GM23338 (cell line): Measurements from ENCODE around the gene CIB4. TPM values are rescaled to one million over a fixed set of nuclear protein-coding genes. Genes with fewer than 3 reads are reported as not detected.

Source experiments
- ATAC-seq: fragments of 200-7000 bp; cut with Tn5 transposase; 3 replicates; pipeline ENCODE4 v1.9.1; 2020
- DNase-seq: peaks from one replicate; pipeline ENCODE4 v3.0.0-alpha.2; 2015; ENCODE audit warnings: low spot score
- H2AFZ ChIP-seq: fragments of 200-600 bp; sonication (generic); 2 replicates; pipeline ENCODE4 v1.8.0; 2016; ENCODE audit warnings: antibody characterized with exemption, mild to moderate bottlenecking, moderate library complexity
- H3F3A ChIP-seq: fragments of 200-600 bp; sonication (generic); replicated peaks from 2 replicates; pipeline ENCODE4 v1.8.0; 2017; ENCODE audit warnings: antibody characterized with exemption, mixed run types, low read depth
- H3K27ac ChIP-seq: fragments of 200-600 bp; sonication (generic); 2 replicates; pipeline ENCODE4 v1.6.1; 2016; ENCODE audit warnings: low read depth
- H3K27me3 ChIP-seq: fragments of 200-600 bp; sonication (generic); 2 replicates; pipeline ENCODE4 v1.8.0; 2016; ENCODE audit warnings: mild to moderate bottlenecking, mixed run types, moderate library complexity; ENCODE audit not compliant: insufficient read depth
- H3K36me3 ChIP-seq: fragments of 200-600 bp; sonication (generic); 2 replicates; pipeline ENCODE4 v1.8.0; 2016; ENCODE audit warnings: mild to moderate bottlenecking; ENCODE audit not compliant: insufficient read depth
- H3K4me1 ChIP-seq: fragments of 200-600 bp; sonication (generic); 2 replicates; pipeline ENCODE4 v1.8.0; 2016; ENCODE audit warnings: mild to moderate bottlenecking, moderate library complexity; ENCODE audit not compliant: insufficient read depth
- H3K4me2 ChIP-seq: fragments of 200-600 bp; sonication (generic); 2 replicates; pipeline ENCODE4 v1.7.1; 2017; ENCODE audit warnings: mixed run types
- H3K4me3 ChIP-seq: fragments of 200-600 bp; sonication (generic); 2 replicates; pipeline ENCODE4 v1.6.1; 2016; ENCODE audit warnings: mixed run types
- H3K79me2 ChIP-seq: fragments of 200-600 bp; sonication (generic); replicated peaks from 2 replicates; pipeline ENCODE4 v1.8.0; 2017; ENCODE audit warnings: mild to moderate bottlenecking; ENCODE audit not compliant: insufficient read depth
- H3K9me2 ChIP-seq: fragments of 200-600 bp; sonication (generic); 2 replicates; pipeline ENCODE4 v1.8.0; 2017; ENCODE audit not compliant: insufficient read depth
- H4K20me1 ChIP-seq: fragments of 200-600 bp; sonication (generic); replicated peaks from 2 replicates; pipeline ENCODE4 v1.8.0; 2017; ENCODE audit warnings: mild to moderate bottlenecking; ENCODE audit not compliant: insufficient read depth
- H3K27ac Mint-ChIP-seq: 2 replicates; pipeline ENCODE4 v1.8.0; 2020; ENCODE audit warnings: inconsistent platforms, mild to moderate bottlenecking, moderate library complexity, mixed read lengths
- H3K27me3 Mint-ChIP-seq: 3 replicates; pipeline ENCODE4 v1.8.0; 2022; ENCODE audit warnings: low read depth, mild to moderate bottlenecking, moderate library complexity, mixed read lengths, inconsistent platforms; ENCODE audit not compliant: insufficient read depth, poor library complexity
- H3K36me3 Mint-ChIP-seq: 3 replicates; pipeline ENCODE4 v1.8.0; 2021; ENCODE audit warnings: low read depth, mild to moderate bottlenecking, inconsistent platforms, moderate library complexity, mixed read lengths
- H3K4me1 Mint-ChIP-seq: 3 replicates; pipeline ENCODE4 v1.8.0; 2020; ENCODE audit warnings: mild to moderate bottlenecking, inconsistent platforms, mixed read lengths
- H3K4me3 Mint-ChIP-seq: 3 replicates; pipeline ENCODE4 v1.8.0; 2021; ENCODE audit warnings: moderate library complexity, mild to moderate bottlenecking, inconsistent platforms, mixed read lengths
- H3K9me3 Mint-ChIP-seq: 3 replicates; pipeline ENCODE4 v1.8.0; 2020; ENCODE audit warnings: moderate library complexity, mild to moderate bottlenecking, inconsistent platforms, mixed read lengths
- CREB1 ChIP-seq: fragments of 250-450 bp; sonication (Bioruptor Pico); IDR thresholded peaks from 2 replicates; pipeline ENCODE4 v1.5.0; 2020; ENCODE audit warnings: low read depth, mild to moderate bottlenecking, moderate library complexity
- CTCF ChIP-seq, 2 experiments: fragments of 200-600 bp in 1 of 2; sonication (generic) in 1 of 2; conservative IDR thresholded peaks; 2 replicates each; pipeline versions ENCODE4 v1.5.1 to v1.6.1; 2016 to 2017; ENCODE audit warnings: antibody characterized with exemption in 2 of 2, low read depth in 2 of 2, mild to moderate bottlenecking in 2 of 2, moderate library complexity in 1 of 2
- ETS1 ChIP-seq: IDR thresholded peaks from 2 replicates; pipeline ENCODE4 v1.6.1; 2016; ENCODE audit warnings: antibody characterized with exemption
- EZH2 ChIP-seq: fragments of 200-600 bp; sonication (generic); IDR thresholded peaks from one replicate; pipeline ENCODE4 v1.8.0; 2017; ENCODE audit warnings: antibody characterized with exemption, mild to moderate bottlenecking, low read depth; ENCODE audit not compliant: unreplicated experiment
- NANOG ChIP-seq: IDR thresholded peaks from 2 replicates; pipeline ENCODE4 v1.6.1; 2016; ENCODE audit warnings: antibody characterized with exemption, borderline replicate concordance
- POLR2AphosphoS5 ChIP-seq: IDR thresholded peaks from 2 replicates; pipeline ENCODE4 v1.6.1; 2016; ENCODE audit warnings: antibody characterized with exemption, low read depth
- STAT1 ChIP-seq: IDR thresholded peaks from one replicate; pipeline ENCODE4 v1.6.1; 2016; ENCODE audit warnings: antibody characterized with exemption; ENCODE audit not compliant: unreplicated experiment
- ZNF114 ChIP-seq: fragments of 250-450 bp; sonication (Bioruptor Pico); IDR thresholded peaks from 2 replicates; pipeline ENCODE4 v1.5.0; 2020; ENCODE audit warnings: mild to moderate bottlenecking, moderate library complexity
- ZNF331 ChIP-seq: fragments of 250-450 bp; sonication (Bioruptor Pico); IDR thresholded peaks from 2 replicates; pipeline ENCODE4 v1.5.0; 2020; ENCODE audit warnings: low read depth, mild to moderate bottlenecking, moderate library complexity
- ZNF462 ChIP-seq: fragments of 250-450 bp; sonication (Bioruptor Pico); IDR thresholded peaks from 2 replicates; pipeline ENCODE4 v1.5.0; 2020; ENCODE audit warnings: mild to moderate bottlenecking, moderate library complexity
- polyA plus RNA-seq: library from polyadenylated mRNA; unstranded; fragments of >200 nt; fragmentation: Nextera tagmentation; extraction: Ambion mirVana; gene quantifications from 2 replicates; pipeline ENCODE4 v1.2.1, GENCODE V29; 2016
- total RNA-seq: library from RNA; depleted of rRNA; stranded (reverse); fragments of >200 nt; shearing (Covaris generic); gene quantifications from 2 replicates; pipeline ENCODE4 v1.2.3, GENCODE V29; 2014

CIB4 gene
- total and polyA plus RNA-seq, 2 experiments from 2014 or later: not detected

- no peak for ATAC-seq
Measured at GRCh38 chr2:26550276-26551015, 90.7 kb downstream of the CIB4 start.

GRCh38 chr2:26542676-26543505 is 98.3 kb downstream of the CIB4 start:
- Histone ChIP-seq H3K36me3 (no peaks in the 10 kb centered on the region), H3K27me3 (no peaks in the 10 kb centered on the region), H4K20me1 (no peaks in the 10 kb centered on the region), H3K4me2 (no peak overlapping the region), H3K4me3 (no peak overlapping the region), H3K9me2 (no peaks in the 10 kb centered on the region), H3K79me2 (no peaks in the 10 kb centered on the region), H3F3A (no peaks in the 10 kb centered on the region), H3K27ac (no peak overlapping the region), H2AFZ (peak overlapping the region; percentile 63; the same call in 1 of the 2 replicates), H3K4me1 (peaks cover 12% of the 10 kb centered on the region)
- no peak overlapping the region for H3K4me3 Mint-ChIP-seq
- H3K4me1 Mint-ChIP-seq: peaks cover 30% of the 10 kb centered on the region
- no peak overlapping the region for H3K27ac Mint-ChIP-seq
- no peaks in the 10 kb centered on the region for H3K9me3 Mint-ChIP-seq
- no peaks in the 10 kb centered on the region for H3K36me3 Mint-ChIP-seq
- peaks cover 8% of the 10 kb centered on the region for H3K27me3 Mint-ChIP-seq
- peak; percentile 39 for ATAC-seq
- DNase-seq: no peak
- TF ChIP-seq ZNF462 (no peak), ETS1 (no peak), STAT1 (no peak), NANOG (no peak)

More at GRCh38 chr2:26550276-26551015, 90.7 kb downstream of the CIB4 start:
- no peaks in the 10 kb centered on the region for H4K20me1 ChIP-seq
- no peaks in the 10 kb centered on the region for H3K79me2 ChIP-seq
- no peak overlapping the region for H3K4me2 ChIP-seq
- H3K4me1 Mint-ChIP-seq: peaks cover 9% of the 10 kb centered on the region
- H3K9me3 Mint-ChIP-seq: no peaks in the 10 kb centered on the region
- DNase-seq: no peak
- no peak overlapping the region for H2AFZ ChIP-seq
- TF ChIP-seq CTCF (conservative IDR thresholded peaks at IDR 0.05; ENCODE audit: low read depth in 2 of 2) (no peak), STAT1 (no peak), EZH2 (no peak), POLR2AphosphoS5 (no peak), CREB1 (no peak), ZNF114 (CRISPR knock-in tag) (no peak), NANOG (no peak), ZNF331 (no peak)
- no peak overlapping the region for H3K4me3 Mint-ChIP-seq
- peaks cover 13% of the 10 kb centered on the region for H3K27me3 Mint-ChIP-seq
- no peaks in the 10 kb centered on the region for H3F3A ChIP-seq
- H3K9me2 ChIP-seq: no peaks in the 10 kb centered on the region
- no peak overlapping the region for H3K4me3 ChIP-seq
- no peaks in the 10 kb centered on the region for H3K4me1 ChIP-seq
- no peak overlapping the region for H3K27ac ChIP-seq
- H3K27me3 ChIP-seq: no peaks in the 10 kb centered on the region
- no peaks in the 10 kb centered on the region for H3K36me3 Mint-ChIP-seq
- no peaks in the 10 kb centered on the region for H3K36me3 ChIP-seq
- H3K27ac Mint-ChIP-seq: no peak overlapping the region
